Sigmoid colon (tissue), 7 donors: ENCODE results near the gene SDHC. TPM values are rescaled to one million over a fixed set of nuclear protein-coding genes. Genes with fewer than 3 reads are reported as not detected.

ENCODE experiments used
- DNase-seq: peaks from one replicate; pipeline ENCODE4 v3.0.0-alpha.2; 2019
- H3K27ac ChIP-seq, 4 donors: fragments of 200-600 bp; sonication (generic); one replicate each; pipeline ENCODE4 v1.5.1; 2016 to 2019; ENCODE audit warnings: mild to moderate bottlenecking in 1 of 4
- H3K27me3 ChIP-seq, 3 donors: fragments of 200-600 bp; sonication (generic); one replicate each; pipeline ENCODE4 v1.5.1; 2019; ENCODE audit warnings: mild to moderate bottlenecking in 1 of 3
- H3K36me3 ChIP-seq, 4 donors: fragments of 200-600 bp; sonication (generic); one replicate each; pipeline ENCODE4 v1.5.1; 2016 to 2019
- H3K4me1 ChIP-seq, 4 donors: fragments of 200-600 bp; sonication (generic); one replicate each; pipeline ENCODE4 v1.5.1; 2017 to 2019
- H3K4me3 ChIP-seq, 4 donors: fragments of 200-600 bp; sonication (generic); one replicate each; pipeline ENCODE4 v1.5.1; 2017 to 2019; ENCODE audit warnings: mild to moderate bottlenecking in 2 of 4, moderate library complexity in 1 of 4
- H3K9me3 ChIP-seq, 4 donors: fragments of 200-600 bp in 3 of 4; sonication (generic) in 3 of 4; one replicate each; pipeline versions ENCODE4 v1.5.1 to v1.6.1; 2013 to 2019
- EP300 ChIP-seq, 4 donors: sonication (generic); formaldehyde crosslinking; IDR thresholded peaks; one replicate each; pipeline ENCODE4 v1.6.1; 2017; ENCODE audit warnings: antibody characterized with exemption in 4 of 4
- POLR2A ChIP-seq, 2 donors: fragments of 450-650 bp; IDR thresholded peaks; one replicate each; pipeline ENCODE4 v1.6.1; 2016; ENCODE audit warnings: antibody characterized with exemption in 2 of 2, mild to moderate bottlenecking in 2 of 2, moderate library complexity in 2 of 2
- POLR2AphosphoS5 ChIP-seq, 4 donors: sonication (generic); formaldehyde crosslinking; IDR thresholded peaks; one replicate each; pipeline ENCODE4 v1.6.1; 2017; ENCODE audit warnings: antibody characterized with exemption in 4 of 4
- WGBS, 2 donors: extraction: QIAGEN DNeasy Blood & Tissue Kit; methylation state at CpG; one replicate each; pipeline ENCODE4 v1.1.7; 2013; 5-methylcytosine and 5-hydroxymethylcytosine counted together
- intact Hi-C: fragments of 100-400 bp; cut with DNase I; formaldehyde crosslinking; loops from one replicate; pipeline ENCODE4 v1.15.1; 2023
- polyA plus RNA-seq, 3 donors: library from polyadenylated mRNA; stranded (reverse); fragments of 200-250 nt; gene quantifications; one replicate each; pipeline ENCODE4 v1.2.3, GENCODE V29; 2013
- total RNA-seq, 4 donors: library from RNA; depleted of rRNA; stranded (reverse); fragments of >200 nt; gene quantifications; one replicate each; pipeline ENCODE4 v1.1.0, GENCODE V29; 2016
- TF ChIP-seq, protein P1 (sequence below), 4 experiments: fragments of 450-650 bp in 3 of 4; fragments of 200-600 bp in 1 of 4; IDR thresholded peaks; one replicate each; pipeline ENCODE4 v1.5.1; 2016 to 2019; ENCODE audit warnings: antibody characterized with exemption in 4 of 4, mild to moderate bottlenecking in 3 of 4, moderate library complexity in 2 of 4
- donor health status: healthy with polysubstance abuse.
- donor health status: Bipolar disorder and iron deficiency.
- donor health status: healthy.

The SDHC gene
- total and polyA plus RNA-seq, 7 donors, result 21.2 to 371 (median 83.5) TPM

DNA sequence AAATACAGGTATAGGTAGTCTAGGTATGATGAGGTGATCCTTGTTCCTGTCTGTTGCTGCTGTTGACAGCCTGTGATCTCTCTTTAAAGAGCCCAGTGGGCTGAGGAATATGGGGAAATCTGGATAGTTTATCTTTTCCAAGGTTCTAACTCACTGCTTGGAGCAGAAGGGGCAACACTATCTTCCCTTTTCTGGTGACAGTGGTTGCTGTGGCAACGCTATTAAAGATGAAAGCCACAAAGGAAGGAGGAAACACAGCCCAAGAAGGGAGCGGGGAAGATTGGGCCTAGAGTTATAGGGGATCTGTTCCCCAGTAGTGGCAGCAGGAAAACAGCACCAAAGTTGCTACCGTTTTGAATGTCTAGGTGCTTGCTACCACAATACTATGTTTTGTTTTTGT lies 46.9 kb upstream of the SDHC start:
- TF ChIP-seq POLR2AphosphoS5 (IDR thresholded peaks at IDR 0.05), result no peak
- TF ChIP-seq, protein P1, sequence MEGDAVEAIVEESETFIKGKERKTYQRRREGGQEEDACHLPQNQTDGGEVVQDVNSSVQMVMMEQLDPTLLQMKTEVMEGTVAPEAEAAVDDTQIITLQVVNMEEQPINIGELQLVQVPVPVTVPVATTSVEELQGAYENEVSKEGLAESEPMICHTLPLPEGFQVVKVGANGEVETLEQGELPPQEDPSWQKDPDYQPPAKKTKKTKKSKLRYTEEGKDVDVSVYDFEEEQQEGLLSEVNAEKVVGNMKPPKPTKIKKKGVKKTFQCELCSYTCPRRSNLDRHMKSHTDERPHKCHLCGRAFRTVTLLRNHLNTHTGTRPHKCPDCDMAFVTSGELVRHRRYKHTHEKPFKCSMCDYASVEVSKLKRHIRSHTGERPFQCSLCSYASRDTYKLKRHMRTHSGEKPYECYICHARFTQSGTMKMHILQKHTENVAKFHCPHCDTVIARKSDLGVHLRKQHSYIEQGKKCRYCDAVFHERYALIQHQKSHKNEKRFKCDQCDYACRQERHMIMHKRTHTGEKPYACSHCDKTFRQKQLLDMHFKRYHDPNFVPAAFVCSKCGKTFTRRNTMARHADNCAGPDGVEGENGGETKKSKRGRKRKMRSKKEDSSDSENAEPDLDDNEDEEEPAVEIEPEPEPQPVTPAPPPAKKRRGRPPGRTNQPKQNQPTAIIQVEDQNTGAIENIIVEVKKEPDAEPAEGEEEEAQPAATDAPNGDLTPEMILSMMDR (IDR thresholded peaks at IDR 0.05), result no peak
- no peak for TF ChIP-seq EP300 (IDR thresholded peaks at IDR 0.05)
- TF ChIP-seq POLR2A (IDR thresholded peaks at IDR 0.05), result no peak
- intact Hi-C loops, result no loop called here
- no peaks in the 10 kb centered on the region for H3K36me3 ChIP-seq
- H3K27me3 ChIP-seq, result no peaks in the 10 kb centered on the region
- no peak for DNase-seq
- H3K9me3 ChIP-seq, result no peaks in the 10 kb centered on the region
- peak overlapping the region in 2 of 4 donors; percentile 22 to 67 for H3K27ac ChIP-seq
- WGBS, 2 donors, result 49 to 84% methylated on average over 3 of the region's 3 CpGs
- H3K4me3 ChIP-seq, result no peak overlapping the region
- H3K4me1 ChIP-seq, result peaks cover 0 to 15% (median 13%) of the 10 kb centered on the region in 4 donors

DNA sequence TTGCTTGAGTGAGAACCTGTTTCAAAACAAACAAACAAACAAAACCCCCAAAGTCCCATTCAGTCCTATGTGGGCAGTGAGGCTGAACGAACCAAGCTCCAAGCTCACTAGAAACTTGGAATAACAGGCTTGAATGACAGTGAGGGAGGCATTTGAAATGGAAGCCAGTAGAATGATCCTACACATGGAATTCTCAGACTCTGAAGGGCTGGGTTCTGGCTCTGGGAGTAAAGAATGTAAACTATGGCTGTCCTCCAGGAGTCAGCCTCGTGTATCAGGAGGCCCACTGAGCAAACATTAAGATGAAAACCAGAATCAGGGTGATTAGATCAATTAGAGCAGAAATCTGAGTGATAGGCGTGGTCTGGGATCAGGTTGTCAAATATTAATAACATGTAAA lies 40.8 kb upstream of the SDHC start:
- Histone ChIP-seq H3K36me3 (no peaks in the 10 kb centered on the region), H3K27ac (no peak overlapping the region), H3K4me3 (no peak overlapping the region), H3K9me3 (no peaks in the 10 kb centered on the region), H3K4me1 (peaks cover 0 to 16% (median 7%) of the 10 kb centered on the region in 4 donors), H3K27me3 (no peaks in the 10 kb centered on the region)
- TF ChIP-seq EP300 (IDR thresholded peaks at IDR 0.05) (no peak), POLR2AphosphoS5 (IDR thresholded peaks at IDR 0.05) (no peak), POLR2A (IDR thresholded peaks at IDR 0.05) (no peak)
- TF ChIP-seq, protein P1 (IDR thresholded peaks at IDR 0.05), result no peak
- intact Hi-C loops, result no loop called here
- 54 to 63% methylated on average over 3 of the region's 3 CpGs for WGBS, 2 donors
- DNase-seq, result no peak

DNA sequence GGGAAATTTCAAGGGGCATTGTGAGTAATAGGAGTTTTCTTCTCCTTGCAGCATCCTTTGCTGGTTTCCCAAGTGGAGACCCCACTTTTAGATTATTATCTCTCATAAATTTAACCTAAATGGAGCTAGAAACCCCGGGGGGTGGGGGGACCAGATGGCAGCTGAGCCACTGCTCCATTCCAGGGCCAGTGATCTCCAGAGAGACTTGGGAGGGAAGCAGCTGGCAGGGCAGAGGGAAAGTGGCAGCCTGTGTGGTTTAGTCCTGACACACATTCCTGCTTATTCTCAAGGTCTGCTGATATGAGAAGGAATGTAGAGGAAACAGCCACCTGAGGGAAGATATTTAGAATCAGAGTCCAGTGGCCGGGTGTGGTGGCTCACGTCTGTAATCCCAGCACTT lies 39.3 kb upstream of the SDHC start:
- TF ChIP-seq, protein P1 (IDR thresholded peaks at IDR 0.05), result no peak
- TF ChIP-seq EP300 (IDR thresholded peaks at IDR 0.05), result no peak
- TF ChIP-seq POLR2A (IDR thresholded peaks at IDR 0.05), result no peak
- TF ChIP-seq POLR2AphosphoS5 (IDR thresholded peaks at IDR 0.05), result no peak
- Histone ChIP-seq H3K27me3 (no peaks in the 10 kb centered on the region), H3K4me1 (peaks cover 0 to 16% (median 7%) of the 10 kb centered on the region in 4 donors), H3K27ac (no peak overlapping the region), H3K9me3 (no peaks in the 10 kb centered on the region), H3K4me3 (no peak overlapping the region), H3K36me3 (no peaks in the 10 kb centered on the region)
- intact Hi-C loops, result no loop called here
- DNase-seq, result no peak
- 48 to 66% methylated on average over 3 of the region's 3 CpGs for WGBS, 2 donors

DNA sequence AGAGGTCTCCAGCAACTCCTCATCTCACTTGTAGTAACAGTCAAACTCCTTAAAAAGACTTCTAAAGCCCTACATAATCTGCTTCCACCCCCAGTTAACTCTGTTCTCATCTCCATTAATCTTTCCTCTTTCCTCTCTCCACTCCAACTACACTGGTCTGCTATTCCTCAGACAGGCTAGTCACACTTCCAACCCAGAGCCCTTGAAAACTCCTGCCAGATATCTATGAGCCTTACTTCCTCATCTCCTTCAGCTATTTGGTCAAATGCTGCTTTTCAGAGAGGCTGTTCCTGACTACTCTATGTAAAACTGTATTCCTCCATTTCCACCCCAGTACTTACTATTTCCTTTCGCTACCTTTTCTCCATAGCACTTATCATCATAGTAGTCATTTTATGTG lies 31.2 kb upstream of the SDHC start:
- no peak overlapping the region for H3K4me3 ChIP-seq
- DNase-seq, result no peak
- H3K9me3 ChIP-seq, result no peaks in the 10 kb centered on the region
- intact Hi-C loops, result no loop called here
- H3K27ac ChIP-seq, result no peak overlapping the region
- H3K4me1 ChIP-seq, result no peaks in the 10 kb centered on the region
- no peaks in the 10 kb centered on the region for H3K27me3 ChIP-seq
- H3K36me3 ChIP-seq, result no peaks in the 10 kb centered on the region
- 95 to 96% methylated on average over 1 of the region's 1 CpG for WGBS, 2 donors
- TF ChIP-seq POLR2A (IDR thresholded peaks at IDR 0.05) (no peak), EP300 (IDR thresholded peaks at IDR 0.05) (no peak), POLR2AphosphoS5 (IDR thresholded peaks at IDR 0.05) (no peak)
- TF ChIP-seq, protein P1 (IDR thresholded peaks at IDR 0.05), result no peak

DNA sequence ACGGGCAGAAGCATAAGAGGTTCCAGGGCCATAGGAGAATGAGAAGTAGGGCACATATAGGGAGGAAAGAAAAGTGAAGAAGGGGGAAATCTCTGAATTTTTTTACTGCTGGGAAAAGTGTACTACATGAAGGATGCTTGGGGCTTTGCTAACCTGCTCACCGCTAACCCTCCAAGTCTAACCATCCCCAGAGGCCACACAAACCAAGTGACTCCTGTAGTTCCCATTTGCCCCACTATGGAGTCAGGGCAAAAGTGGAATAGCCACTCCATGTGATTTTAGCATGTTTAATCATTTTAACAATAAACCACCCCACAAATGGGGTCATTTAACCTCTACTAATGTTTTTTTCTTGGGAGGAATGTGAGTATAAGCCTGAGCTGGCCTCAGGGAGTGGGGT lies 29.1 kb upstream of the SDHC start:
- intact Hi-C loops, result no loop called here
- 86 to 96% methylated on average over 2 of the region's 2 CpGs for WGBS, 2 donors
- no peak overlapping the region for H3K27ac ChIP-seq
- H3K4me3 ChIP-seq, result no peak overlapping the region
- H3K4me1 ChIP-seq, result no peaks in the 10 kb centered on the region
- DNase-seq, result no peak
- TF ChIP-seq, protein P1 (IDR thresholded peaks at IDR 0.05), result no peak
- TF ChIP-seq POLR2A (IDR thresholded peaks at IDR 0.05) (no peak), EP300 (IDR thresholded peaks at IDR 0.05) (no peak), POLR2AphosphoS5 (IDR thresholded peaks at IDR 0.05) (no peak)
- H3K9me3 ChIP-seq, result no peaks in the 10 kb centered on the region
- no peaks in the 10 kb centered on the region for H3K27me3 ChIP-seq
- no peaks in the 10 kb centered on the region for H3K36me3 ChIP-seq
